Breast epithelium (tissue), 3 donors: ENCODE results near the gene RBMXL3.

ENCODE experiments used
- CTCF ChIP-seq, 3 donors: fragments of 450-650 bp; IDR thresholded peaks; one replicate each; pipeline ENCODE4 v1.5.1; 2016 to 2017; ENCODE audit warnings: antibody characterized with exemption in 3 of 3, mild to moderate bottlenecking in 3 of 3, moderate library complexity in 3 of 3
- POLR2A ChIP-seq: fragments of 450-650 bp; IDR thresholded peaks from one replicate; pipeline ENCODE4 v1.6.1; 2016; ENCODE audit warnings: antibody characterized with exemption, mild to moderate bottlenecking, moderate library complexity
- POLR2AphosphoS5 ChIP-seq, 3 donors: sonication (generic); formaldehyde crosslinking; IDR thresholded peaks; one replicate each; pipeline ENCODE4 v1.6.1; 2017; ENCODE audit warnings: antibody characterized with exemption in 3 of 3

GRCh38 chrX:115147220-115147619 is 42.0 kb upstream of the RBMXL3 start:
- TF ChIP-seq CTCF (IDR thresholded peaks at IDR 0.05): peak in 2 of 3 donors; percentile 27 to 36
- no peak for TF ChIP-seq POLR2A
- no peak for TF ChIP-seq POLR2AphosphoS5 (IDR thresholded peaks at IDR 0.05)
